GM23338 (cell line): ENCODE data around the gene KRAS.

ENCODE experiments used
- CREB1 ChIP-seq: fragments of 250-450 bp; sonication (Bioruptor Pico); IDR thresholded peaks from 2 replicates; pipeline ENCODE4 v1.5.0; 2020; ENCODE audit warnings: low read depth, mild to moderate bottlenecking, moderate library complexity
- EZH2 ChIP-seq: fragments of 200-600 bp; sonication (generic); IDR thresholded peaks from one replicate; pipeline ENCODE4 v1.8.0; 2017; ENCODE audit warnings: antibody characterized with exemption, mild to moderate bottlenecking, low read depth; ENCODE audit not compliant: unreplicated experiment
- EZH2phosphoT487 ChIP-seq: fragments of 200-600 bp; sonication (generic); IDR thresholded peaks from one replicate; pipeline ENCODE4 v1.8.1; 2018; ENCODE audit warnings: antibody characterized with exemption; ENCODE audit not compliant: unreplicated experiment
- POLR2AphosphoS5 ChIP-seq: IDR thresholded peaks from 2 replicates; pipeline ENCODE4 v1.6.1; 2016; ENCODE audit warnings: antibody characterized with exemption, low read depth
- ZNF331 ChIP-seq: fragments of 250-450 bp; sonication (Bioruptor Pico); IDR thresholded peaks from 2 replicates; pipeline ENCODE4 v1.5.0; 2020; ENCODE audit warnings: low read depth, mild to moderate bottlenecking, moderate library complexity
- TF ChIP-seq, protein P1 (sequence below), 2 experiments: fragments of 200-600 bp in 1 of 2; sonication (generic) in 1 of 2; conservative IDR thresholded peaks; 2 replicates each; pipeline versions ENCODE4 v1.5.1 to v1.6.1; 2016 to 2017; ENCODE audit warnings: antibody characterized with exemption in 2 of 2, low read depth in 2 of 2, mild to moderate bottlenecking in 2 of 2, moderate library complexity in 1 of 2
- TF ChIP-seq, protein P2 (sequence below): IDR thresholded peaks from one replicate; pipeline ENCODE4 v1.6.1; 2018; ENCODE audit warnings: antibody characterized with exemption; ENCODE audit not compliant: unreplicated experiment

DNA sequence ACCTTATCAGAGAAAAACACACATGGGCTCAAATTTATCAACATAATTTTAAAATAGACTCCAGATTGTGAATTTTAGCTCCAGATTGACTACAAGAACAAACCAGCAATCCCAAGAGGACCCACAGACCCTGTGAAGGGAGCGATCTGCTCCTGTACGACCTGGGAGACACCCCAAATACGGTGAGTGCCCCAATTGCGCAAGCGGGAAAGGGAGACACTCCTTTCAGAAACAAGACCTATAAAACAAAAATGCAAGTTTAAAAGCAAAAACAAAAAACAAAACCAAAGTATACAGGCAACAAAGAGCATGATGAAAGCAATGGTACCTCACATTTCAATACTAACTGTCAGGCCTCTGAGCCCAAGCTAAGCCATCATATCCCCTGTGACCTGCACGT is 87.9 kb downstream of the KRAS start:
- TF ChIP-seq, protein P1, sequence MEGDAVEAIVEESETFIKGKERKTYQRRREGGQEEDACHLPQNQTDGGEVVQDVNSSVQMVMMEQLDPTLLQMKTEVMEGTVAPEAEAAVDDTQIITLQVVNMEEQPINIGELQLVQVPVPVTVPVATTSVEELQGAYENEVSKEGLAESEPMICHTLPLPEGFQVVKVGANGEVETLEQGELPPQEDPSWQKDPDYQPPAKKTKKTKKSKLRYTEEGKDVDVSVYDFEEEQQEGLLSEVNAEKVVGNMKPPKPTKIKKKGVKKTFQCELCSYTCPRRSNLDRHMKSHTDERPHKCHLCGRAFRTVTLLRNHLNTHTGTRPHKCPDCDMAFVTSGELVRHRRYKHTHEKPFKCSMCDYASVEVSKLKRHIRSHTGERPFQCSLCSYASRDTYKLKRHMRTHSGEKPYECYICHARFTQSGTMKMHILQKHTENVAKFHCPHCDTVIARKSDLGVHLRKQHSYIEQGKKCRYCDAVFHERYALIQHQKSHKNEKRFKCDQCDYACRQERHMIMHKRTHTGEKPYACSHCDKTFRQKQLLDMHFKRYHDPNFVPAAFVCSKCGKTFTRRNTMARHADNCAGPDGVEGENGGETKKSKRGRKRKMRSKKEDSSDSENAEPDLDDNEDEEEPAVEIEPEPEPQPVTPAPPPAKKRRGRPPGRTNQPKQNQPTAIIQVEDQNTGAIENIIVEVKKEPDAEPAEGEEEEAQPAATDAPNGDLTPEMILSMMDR (conservative IDR thresholded peaks at IDR 0.05; ENCODE audit: low read depth in 2 of 2): no peak
- TF ChIP-seq POLR2AphosphoS5 (no peak), EZH2 (no peak), ZNF331 (CRISPR knock-in tag) (no peak), CREB1 (no peak), EZH2phosphoT487 (no peak)
- TF ChIP-seq, protein P2, sequence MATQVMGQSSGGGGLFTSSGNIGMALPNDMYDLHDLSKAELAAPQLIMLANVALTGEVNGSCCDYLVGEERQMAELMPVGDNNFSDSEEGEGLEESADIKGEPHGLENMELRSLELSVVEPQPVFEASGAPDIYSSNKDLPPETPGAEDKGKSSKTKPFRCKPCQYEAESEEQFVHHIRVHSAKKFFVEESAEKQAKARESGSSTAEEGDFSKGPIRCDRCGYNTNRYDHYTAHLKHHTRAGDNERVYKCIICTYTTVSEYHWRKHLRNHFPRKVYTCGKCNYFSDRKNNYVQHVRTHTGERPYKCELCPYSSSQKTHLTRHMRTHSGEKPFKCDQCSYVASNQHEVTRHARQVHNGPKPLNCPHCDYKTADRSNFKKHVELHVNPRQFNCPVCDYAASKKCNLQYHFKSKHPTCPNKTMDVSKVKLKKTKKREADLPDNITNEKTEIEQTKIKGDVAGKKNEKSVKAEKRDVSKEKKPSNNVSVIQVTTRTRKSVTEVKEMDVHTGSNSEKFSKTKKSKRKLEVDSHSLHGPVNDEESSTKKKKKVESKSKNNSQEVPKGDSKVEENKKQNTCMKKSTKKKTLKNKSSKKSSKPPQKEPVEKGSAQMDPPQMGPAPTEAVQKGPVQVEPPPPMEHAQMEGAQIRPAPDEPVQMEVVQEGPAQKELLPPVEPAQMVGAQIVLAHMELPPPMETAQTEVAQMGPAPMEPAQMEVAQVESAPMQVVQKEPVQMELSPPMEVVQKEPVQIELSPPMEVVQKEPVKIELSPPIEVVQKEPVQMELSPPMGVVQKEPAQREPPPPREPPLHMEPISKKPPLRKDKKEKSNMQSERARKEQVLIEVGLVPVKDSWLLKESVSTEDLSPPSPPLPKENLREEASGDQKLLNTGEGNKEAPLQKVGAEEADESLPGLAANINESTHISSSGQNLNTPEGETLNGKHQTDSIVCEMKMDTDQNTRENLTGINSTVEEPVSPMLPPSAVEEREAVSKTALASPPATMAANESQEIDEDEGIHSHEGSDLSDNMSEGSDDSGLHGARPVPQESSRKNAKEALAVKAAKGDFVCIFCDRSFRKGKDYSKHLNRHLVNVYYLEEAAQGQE: no peak
